Measurements from ENCODE around the gene RPA1. TPM values are rescaled to one million over a fixed set of nuclear protein-coding genes. Genes with fewer than 3 reads are reported as not detected.

RPA1 gene
- polyA plus RNA-seq, 1 donor from 2014 or later = 8.4 TPM

- H3K9me3 ChIP-seq (ENCODE audit: low read length) = no peaks in the 10 kb centered on the region
- no peak overlapping the region for H3K4me3 ChIP-seq (ENCODE audit: low read length)
- no peak overlapping the region for H3K27ac ChIP-seq (ENCODE audit: low read length)
- H3K27me3 ChIP-seq (ENCODE audit: insufficient read depth, low read depth, low read length) = no peaks in the 10 kb centered on the region
- no peak overlapping the region for H2AFZ ChIP-seq (ENCODE audit: low read depth, low read length)
- H3K9ac ChIP-seq (ENCODE audit: low read length) = no peak overlapping the region
- no peaks in the 10 kb centered on the region for H3K9me2 ChIP-seq (ENCODE audit: insufficient read depth, low read length)
- H4K20me1 ChIP-seq (ENCODE audit: insufficient read depth) = no peaks in the 10 kb centered on the region
- H3K36me3 ChIP-seq (ENCODE audit: insufficient read depth, low read length) = no peaks in the 10 kb centered on the region
- H3F3A ChIP-seq (ENCODE audit: insufficient read depth, low read length, poor library complexity, severe bottlenecking) = no peaks in the 10 kb centered on the region
- TF ChIP-seq MXI1 (conservative IDR thresholded peaks at IDR 0.05; ENCODE audit: poor library complexity, severe bottlenecking) = no peak
- TF ChIP-seq SMC3 (conservative IDR thresholded peaks at IDR 0.05; ENCODE audit: poor library complexity) = no peak
- TF ChIP-seq RAD21 (conservative IDR thresholded peaks at IDR 0.05) = no peak
- TF ChIP-seq TAF1 (IDR thresholded peaks at IDR 0.05; ENCODE audit: low read depth) = no peak
- no peak for TF ChIP-seq CTCF (IDR thresholded peaks at IDR 0.05; ENCODE audit: poor library complexity, severe bottlenecking)
- no peaks in the 10 kb centered on the region for H3K79me2 ChIP-seq (replicated peaks; ENCODE audit: insufficient read depth, low read length)
- H3K4me2 ChIP-seq (ENCODE audit: low read length) = no peak overlapping the region
These were observed 113.6 kb downstream of the RPA1 start for GRCh38 chr17:1943436-1943831.

GRCh38 chr17:1945621-1946020 is 115.8 kb downstream of the RPA1 start:
- H2AFZ ChIP-seq (ENCODE audit: low read depth, low read length) = no peak overlapping the region
- no peak overlapping the region for H3K27ac ChIP-seq (ENCODE audit: low read length)

More at GRCh38 chr17:1945621-1946020, 115.8 kb downstream of the RPA1 start:
- Histone ChIP-seq H3K79me2 (replicated peaks; ENCODE audit: insufficient read depth, low read length) (no peaks in the 10 kb centered on the region), H4K20me1 (ENCODE audit: insufficient read depth) (no peaks in the 10 kb centered on the region), H3K9ac (ENCODE audit: low read length) (no peak overlapping the region), H3K27me3 (ENCODE audit: insufficient read depth, low read depth, low read length) (no peaks in the 10 kb centered on the region), H3K9me3 (ENCODE audit: low read length) (no peaks in the 10 kb centered on the region), H3K36me3 (ENCODE audit: insufficient read depth, low read length) (no peaks in the 10 kb centered on the region), H3K9me2 (ENCODE audit: insufficient read depth, low read length) (no peaks in the 10 kb centered on the region), H3K4me2 (ENCODE audit: low read length) (no peak overlapping the region), H3K4me3 (ENCODE audit: low read length) (no peak overlapping the region), H3F3A (ENCODE audit: insufficient read depth, low read length, poor library complexity, severe bottlenecking) (no peaks in the 10 kb centered on the region)
- TF ChIP-seq TAF1 (IDR thresholded peaks at IDR 0.05; ENCODE audit: low read depth) (no peak), EP300 (conservative IDR thresholded peaks at IDR 0.05; ENCODE audit: poor library complexity, severe bottlenecking) (no peak), POLR2AphosphoS5 (IDR thresholded peaks at IDR 0.05) (no peak), MXI1 (conservative IDR thresholded peaks at IDR 0.05; ENCODE audit: poor library complexity, severe bottlenecking) (no peak), RAD21 (conservative IDR thresholded peaks at IDR 0.05) (no peak), SMC3 (conservative IDR thresholded peaks at IDR 0.05; ENCODE audit: poor library complexity) (no peak), EZH2 (IDR thresholded peaks at IDR 0.05; ENCODE audit: borderline replicate concordance, insufficient read depth, low read length, poor library complexity, severe bottlenecking) (no peak), REST (IDR thresholded peaks at IDR 0.05; ENCODE audit: borderline replicate concordance) (no peak), CTCF (IDR thresholded peaks at IDR 0.05; ENCODE audit: poor library complexity, severe bottlenecking) (no peak)

All from neural cell (in vitro differentiated cells).